Kidney (tissue), 14 donors: ENCODE data around the gene ARHGAP11A. TPM values are rescaled to one million over a fixed set of nuclear protein-coding genes. Genes with fewer than 3 reads are reported as not detected.

ENCODE experiments used
- DNase-seq, 5 donors: peaks; one replicate each; pipeline ENCODE4 v3.0.0-alpha.2; 2013 to 2020
- FAIRE-seq: peaks from 2 replicates; lab custom pipeline; 2012; peaks lifted over from hg19 to GRCh38; lab: Jason Lieb, UNC
- H3K27ac ChIP-seq, 2 donors: one replicate each; pipeline ENCODE4 v1.7.0; 2013; ENCODE audit warnings: low read depth in 2 of 2, low read length in 2 of 2, inconsistent platforms in 1 of 2
- H3K27me3 ChIP-seq: one replicate; pipeline ENCODE4 v1.7.1; 2013; ENCODE audit warnings: low read length, inconsistent platforms; ENCODE audit not compliant: control insufficient read depth, insufficient read depth
- H3K36me3 ChIP-seq, 3 donors: one replicate each; pipeline versions ENCODE4 v1.7.0 to v1.7.1; 2013; ENCODE audit warnings: low read length in 3 of 3, control low read depth in 1 of 3, inconsistent platforms in 1 of 3; ENCODE audit not compliant: insufficient read depth in 3 of 3, control insufficient read depth in 2 of 3
- H3K4me1 ChIP-seq, 3 donors: one replicate each; pipeline versions ENCODE4 v1.7.0 to v1.7.1; 2013; ENCODE audit warnings: low read length in 3 of 3, inconsistent platforms in 1 of 3, low read depth in 1 of 3; ENCODE audit not compliant: control insufficient read depth in 2 of 3, insufficient read depth in 2 of 3
- H3K4me3 ChIP-seq, 3 donors: one replicate each; pipeline versions ENCODE4 v1.7.0 to v1.8.1; 2013; ENCODE audit warnings: low read length in 3 of 3, control low read depth in 1 of 3, inconsistent platforms in 1 of 3
- H3K9ac ChIP-seq, 3 donors: one replicate each; pipeline versions ENCODE4 v1.7.0 to v1.7.1; 2013; ENCODE audit warnings: low read length in 3 of 3, control low read depth in 1 of 3, inconsistent platforms in 1 of 3
- H3K9me3 ChIP-seq, 3 donors: one replicate each; pipeline versions ENCODE4 v1.7.0 to v1.7.1; 2013; ENCODE audit warnings: low read length in 3 of 3, control low read depth in 1 of 3, inconsistent platforms in 1 of 3; ENCODE audit not compliant: control insufficient read depth in 2 of 3, insufficient read depth in 1 of 3
- CTCF ChIP-seq: IDR thresholded peaks from 3 replicates; pipeline ENCODE4 v1.5.1; 2012; ENCODE audit warnings: mild to moderate bottlenecking, moderate library complexity, borderline replicate concordance; ENCODE audit not compliant: insufficient read depth; ENCODE audit errors: extremely low read depth
- intact Hi-C: fragments of 100-400 bp; cut with DNase I; formaldehyde crosslinking; loops from one replicate; pipeline ENCODE4 v1.11.1; 2022
- polyA plus RNA-seq: library from polyadenylated mRNA; stranded (reverse); fragments of 350-450 nt; fragmentation: Illumina TruSeq; extraction: RNeasy Lipid Tissue Mini Kit (QIAGEN cat#74804); gene quantifications from one replicate; pipeline ENCODE4 v1.2.3, GENCODE V29; 2014; ENCODE audit warnings: low read depth, low replicate concordance; ENCODE audit not compliant: insufficient read depth
- total RNA-seq: library from RNA; stranded (reverse); fragmentation: NEBNext Ultra II Directional; extraction: Animal tissue kit (Norgen Biotek cat#: 25700); gene quantifications from one replicate; pipeline ENCODE4 v1.2.1, GENCODE V29; 2021
- donor health status: control.
- donor health status: control.
- donor health status: control.
- donor health status: control.
- donor health status: control.
- donor health status: DM: yes; HTN: yes; CAD: no.
- donor health status: Normal renal cell carcinoma (clear cell type).

The ARHGAP11A gene
- total and polyA plus RNA-seq, 2 donors from 2014 or later = 0.73 to 4.6 TPM

- Histone ChIP-seq H3K4me3 (no peak overlapping the region), H3K36me3 (no peaks in the 10 kb centered on the region), H3K27me3 (no peaks in the 10 kb centered on the region), H3K9me3 (no peaks in the 10 kb centered on the region), H3K27ac (no peak overlapping the region), H3K4me1 (peaks cover 0 to 3% (median 2%) of the 10 kb centered on the region in 3 donors), H3K9ac (no peak overlapping the region)
- no peak for TF ChIP-seq CTCF
- FAIRE-seq (no peak), DNase-seq (no peak)
- intact Hi-C loops = no loop called here
Observed at GRCh38 chr15:32674681-32675080, 59.4 kb downstream of the ARHGAP11A start.

- Histone ChIP-seq H3K27ac (no peak overlapping the region), H3K27me3 (no peaks in the 10 kb centered on the region), H3K4me1 (peaks cover 0 to 3% (median 0%) of the 10 kb centered on the region in 3 donors), H3K9me3 (no peaks in the 10 kb centered on the region), H3K36me3 (no peaks in the 10 kb centered on the region), H3K4me3 (no peak overlapping the region), H3K9ac (no peak overlapping the region)
- intact Hi-C loops = no loop called here
- no peak for DNase-seq
- FAIRE-seq = no peak
- TF ChIP-seq CTCF = no peak
Observed at GRCh38 chr15:32675466-32675865, 60.2 kb downstream of the ARHGAP11A start.

GRCh38 chr15:32676169-32676568 lies 60.9 kb downstream of the ARHGAP11A start:
- no peaks in the 10 kb centered on the region for H3K36me3 ChIP-seq
- FAIRE-seq = no peak
- no peak overlapping the region for H3K4me3 ChIP-seq
- H3K4me1 ChIP-seq = peaks cover 0 to 3% (median 0%) of the 10 kb centered on the region in 3 donors
- no peak overlapping the region for H3K9ac ChIP-seq
- intact Hi-C loops = no loop called here
- no peaks in the 10 kb centered on the region for H3K9me3 ChIP-seq
- no peaks in the 10 kb centered on the region for H3K27me3 ChIP-seq
- H3K27ac ChIP-seq = no peak overlapping the region
- DNase-seq = no peak
- TF ChIP-seq CTCF = no peak

- Histone ChIP-seq H3K36me3 (no peaks in the 10 kb centered on the region), H3K27ac (no peak overlapping the region), H3K4me1 (peaks cover 0 to 3% (median 0%) of the 10 kb centered on the region in 3 donors), H3K27me3 (no peaks in the 10 kb centered on the region), H3K4me3 (no peak overlapping the region), H3K9ac (no peak overlapping the region), H3K9me3 (no peaks in the 10 kb centered on the region)
- DNase-seq (no peak), FAIRE-seq (no peak)
- TF ChIP-seq CTCF = no peak
- intact Hi-C loops = no loop called here
Observed at GRCh38 chr15:32677238-32677750, 62.0 kb downstream of the ARHGAP11A start.
